Heart left ventricle (tissue), 16 donors: ENCODE results near the gene ACAP1. TPM values are rescaled to one million over a fixed set of nuclear protein-coding genes. Genes with fewer than 3 reads are reported as not detected.

Source experiments
- ATAC-seq, 4 donors: fragments of 200-7000 bp; cut with Tn5 transposase; one replicate each; pipeline ENCODE4 v1.9.1; 2020 to 2022; ENCODE audit warnings: moderate library complexity in 4 of 4, mild to moderate bottlenecking in 3 of 4, moderate number of reproducible peaks in 1 of 4
- DNase-seq, 5 donors: peaks; one replicate each; pipeline ENCODE4 v3.0.0-alpha.2; 2020
- H3K27ac ChIP-seq, 12 donors: fragments of 200-600 bp; sonication (generic) in 4 of 12; one replicate each; pipeline versions ENCODE4 v1.5.0 to v1.8.0; 2016 to 2022; ENCODE audit warnings: mild to moderate bottlenecking in 2 of 12
- H3K27me3 ChIP-seq, 9 donors: fragments of 200-600 bp; sonication (generic) in 2 of 9; one replicate each; pipeline versions ENCODE4 v1.5.1 to v1.8.0; 2016 to 2022; ENCODE audit warnings: mild to moderate bottlenecking in 3 of 9
- H3K36me3 ChIP-seq, 9 donors: fragments of 200-600 bp; sonication (generic) in 2 of 9; one replicate each; pipeline versions ENCODE4 v1.5.0 to v1.8.0; 2018 to 2022; ENCODE audit warnings: mild to moderate bottlenecking in 2 of 9
- H3K4me1 ChIP-seq, 12 donors: fragments of 200-600 bp; sonication (generic) in 4 of 12; one replicate each; pipeline versions ENCODE4 v1.5.0 to v1.8.0; 2016 to 2022; ENCODE audit warnings: mild to moderate bottlenecking in 3 of 12
- H3K4me3 ChIP-seq, 12 donors: fragments of 200-600 bp; sonication (generic) in 4 of 12; one replicate each; pipeline versions ENCODE4 v1.5.0 to v1.8.0; 2017 to 2022; ENCODE audit warnings: mild to moderate bottlenecking in 9 of 12, moderate library complexity in 4 of 12
- H3K9me3 ChIP-seq, 12 donors: fragments of 200-600 bp; sonication (generic) in 4 of 12; one replicate each; pipeline versions ENCODE4 v1.5.0 to v1.8.0; 2016 to 2022; ENCODE audit warnings: mild to moderate bottlenecking in 1 of 12
- POLR2A ChIP-seq, 2 donors: fragments of 450-650 bp; IDR thresholded peaks; one replicate each; pipeline ENCODE4 v1.6.1; 2017; ENCODE audit warnings: antibody characterized with exemption in 2 of 2, mild to moderate bottlenecking in 2 of 2, moderate library complexity in 2 of 2
- WGBS, 4 donors: extraction: QIAGEN DNeasy Blood & Tissue Kit in 2 of 4; methylation state at CpG; one replicate each; pipeline versions ENCODE4 v1.1.5 to v1.1.7; 2013 to 2018; 5-methylcytosine and 5-hydroxymethylcytosine counted together
- intact Hi-C, 10 donors: fragments of 100-400 bp; cut with DNase I; formaldehyde crosslinking; loops; one replicate each; pipeline versions ENCODE4 v1.11.1 to v1.14.2; 2022
- polyA plus RNA-seq, 2 donors: library from polyadenylated mRNA; stranded (reverse); fragments of 200-250 nt; gene quantifications; one replicate each; pipeline ENCODE4 v1.2.3, GENCODE V29; 2013
- total RNA-seq, 9 donors: library from RNA; depleted of rRNA in 2 of 9; stranded (reverse); fragments of >200 nt in 2 of 9; fragmentation: NEBNext Ultra II Directional in 3 of 9; extraction: Animal tissue kit (Norgen Biotek cat#: 25700) in 3 of 9; gene quantifications; one replicate each; pipeline versions ENCODE4 v1.1.0 to v1.2.4, GENCODE V29; 2016 to 2023
- TF ChIP-seq, protein P1 (sequence below), 12 donors: fragments of 200-600 bp; sonication (generic) in 4 of 12; IDR thresholded peaks; one replicate each; pipeline versions ENCODE4 v1.5.0 to v1.8.0; 2018 to 2022; ENCODE audit warnings: antibody characterized with exemption in 12 of 12, mild to moderate bottlenecking in 5 of 12
- donor health status: ischemic (EF 13 %, LVEDD 7.1; RV severe dilation, severe dysfunction).
- donor health status: healthy with polysubstance abuse.
- donor health status: DM: no; HTN: yes; CAD: no.
- donor health status: DM: no; HTN: no; CAD: no.
- donor health status: ischemic (EF 25% LVEDD 6.9; RV normal size, moderate dysfunction).
- donor health status: ischemic (EF 25% LVEDD 5.7; RV mildly dilated, moderate dysfunction).
- donor health status: healthy.
- donor health status: DM: yes; HTN: yes; CAD: no.
- donor health status: ischemic (EF 35%, LVEDD 5.7; RV mildly dilated, moderate dysfunction).
- donor health status: nonischemic (EF 11% LVEDD 7.7; RV severe dilation, severe dysfunction).
- donor health status: DM: yes; HTN: yes; CAD: no.
- donor health status: PGD.
- donor health status: ischemic (EF 29% LVEDD 5.4; RV normal size, mild dysfunction).
- donor health status: nonischemic (EF 23%, LVEDD 6.1; RV moderate dilation, normal function).

The ACAP1 gene
- total and polyA plus RNA-seq, 11 donors: 0.88 to 24.2 (median 9.0) TPM

- Histone ChIP-seq H3K36me3 (peaks cover 3 to 85% (median 77%) of the 10 kb centered on the region in 9 donors), H3K4me3 (no peak overlapping the region), H3K27ac (no peak overlapping the region), H3K27me3 (no peaks in the 10 kb centered on the region), H3K9me3 (no peaks in the 10 kb centered on the region), H3K4me1 (peaks cover 3 to 34% (median 29%) of the 10 kb centered on the region in 12 donors)
- ATAC-seq (no peak), DNase-seq (no peak)
- intact Hi-C loops: no loop called here
- WGBS, 4 donors: 82 to 85% (median 83%) methylated on average over 14 to 16 of the region's 16 CpGs
- TF ChIP-seq, protein P1, sequence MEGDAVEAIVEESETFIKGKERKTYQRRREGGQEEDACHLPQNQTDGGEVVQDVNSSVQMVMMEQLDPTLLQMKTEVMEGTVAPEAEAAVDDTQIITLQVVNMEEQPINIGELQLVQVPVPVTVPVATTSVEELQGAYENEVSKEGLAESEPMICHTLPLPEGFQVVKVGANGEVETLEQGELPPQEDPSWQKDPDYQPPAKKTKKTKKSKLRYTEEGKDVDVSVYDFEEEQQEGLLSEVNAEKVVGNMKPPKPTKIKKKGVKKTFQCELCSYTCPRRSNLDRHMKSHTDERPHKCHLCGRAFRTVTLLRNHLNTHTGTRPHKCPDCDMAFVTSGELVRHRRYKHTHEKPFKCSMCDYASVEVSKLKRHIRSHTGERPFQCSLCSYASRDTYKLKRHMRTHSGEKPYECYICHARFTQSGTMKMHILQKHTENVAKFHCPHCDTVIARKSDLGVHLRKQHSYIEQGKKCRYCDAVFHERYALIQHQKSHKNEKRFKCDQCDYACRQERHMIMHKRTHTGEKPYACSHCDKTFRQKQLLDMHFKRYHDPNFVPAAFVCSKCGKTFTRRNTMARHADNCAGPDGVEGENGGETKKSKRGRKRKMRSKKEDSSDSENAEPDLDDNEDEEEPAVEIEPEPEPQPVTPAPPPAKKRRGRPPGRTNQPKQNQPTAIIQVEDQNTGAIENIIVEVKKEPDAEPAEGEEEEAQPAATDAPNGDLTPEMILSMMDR (IDR thresholded peaks at IDR 0.05): no peak
- TF ChIP-seq POLR2A (IDR thresholded peaks at IDR 0.05): no peak
Measured at GRCh38 chr17:7317161-7317803, 19.0 kb upstream of the ACAP1 start.

DNA sequence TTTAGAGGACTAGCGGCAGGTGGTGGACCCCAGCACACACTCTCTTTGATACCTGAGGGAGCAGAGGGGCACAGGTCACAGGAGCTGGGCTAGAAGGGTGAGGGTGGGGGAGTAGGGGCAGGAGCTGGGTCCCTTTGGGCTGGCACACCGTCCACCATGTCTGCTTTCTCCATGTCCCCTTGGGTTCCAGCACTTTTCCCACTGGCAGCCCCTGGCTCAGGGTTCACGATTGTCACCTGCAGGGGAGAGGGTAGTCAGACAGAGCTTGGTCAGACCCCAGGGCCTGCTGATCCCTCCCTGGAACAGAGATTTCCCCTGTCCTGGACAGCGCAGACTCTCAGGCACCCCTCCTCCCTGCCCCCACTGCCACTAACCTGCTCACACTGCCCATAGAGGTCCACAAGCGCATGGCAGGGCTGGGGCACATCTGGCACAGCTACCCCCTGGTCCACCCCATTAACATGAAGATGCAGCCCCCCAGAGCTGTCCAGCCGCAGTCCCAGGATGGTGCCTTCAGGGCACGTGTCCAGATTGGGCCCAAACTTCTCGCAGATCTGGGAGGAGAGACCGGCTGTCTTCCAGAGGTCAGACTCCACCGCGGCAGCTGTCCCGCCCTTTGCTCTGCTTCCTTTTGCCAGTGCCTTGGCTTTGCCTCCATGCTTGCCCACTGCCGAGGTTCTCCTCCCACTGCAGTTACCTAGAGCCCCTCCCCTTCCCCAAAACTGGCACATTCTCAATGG, 18.0 kb upstream of the ACAP1 start:
- no peak overlapping the region for H3K27ac ChIP-seq
- peaks cover 3 to 24% (median 21%) of the 10 kb centered on the region in 12 donors for H3K4me1 ChIP-seq
- ATAC-seq (no peak), DNase-seq (no peak)
- H3K9me3 ChIP-seq: no peaks in the 10 kb centered on the region
- no peak overlapping the region for H3K4me3 ChIP-seq
- peaks cover 3 to 85% (median 77%) of the 10 kb centered on the region in 9 donors for H3K36me3 ChIP-seq
- intact Hi-C loops: no loop called here
- WGBS, 4 donors: 86 to 92% (median 91%) methylated on average over 10 to 13 of the region's 13 CpGs
- TF ChIP-seq, protein P1 (IDR thresholded peaks at IDR 0.05): no peak
- no peak for TF ChIP-seq POLR2A (IDR thresholded peaks at IDR 0.05)
- H3K27me3 ChIP-seq: no peaks in the 10 kb centered on the region

GRCh38 chr17:7321466-7321865, 14.9 kb upstream of the ACAP1 start:
- H3K4me3 ChIP-seq: no peak overlapping the region
- H3K27ac ChIP-seq: no peak overlapping the region
- no peaks in the 10 kb centered on the region for H3K9me3 ChIP-seq
- peaks cover 0 to 8% (median 0%) of the 10 kb centered on the region in 12 donors for H3K4me1 ChIP-seq
- no peak for ATAC-seq
- H3K36me3 ChIP-seq: peaks cover 0 to 99% (median 89%) of the 10 kb centered on the region in 9 donors
- 83 to 93% (median 89%) methylated on average over 9 to 15 of the region's 15 CpGs for WGBS, 4 donors
- intact Hi-C loops: loop anchor here in 1 of 10 donors (1.0 kb wide), 1 partner anchor 11 kb away; no protein-coding TSS in a partner anchor
- no peaks in the 10 kb centered on the region for H3K27me3 ChIP-seq
- no peak for DNase-seq
- TF ChIP-seq, protein P1 (IDR thresholded peaks at IDR 0.05): no peak
- no peak for TF ChIP-seq POLR2A (IDR thresholded peaks at IDR 0.05)

DNA sequence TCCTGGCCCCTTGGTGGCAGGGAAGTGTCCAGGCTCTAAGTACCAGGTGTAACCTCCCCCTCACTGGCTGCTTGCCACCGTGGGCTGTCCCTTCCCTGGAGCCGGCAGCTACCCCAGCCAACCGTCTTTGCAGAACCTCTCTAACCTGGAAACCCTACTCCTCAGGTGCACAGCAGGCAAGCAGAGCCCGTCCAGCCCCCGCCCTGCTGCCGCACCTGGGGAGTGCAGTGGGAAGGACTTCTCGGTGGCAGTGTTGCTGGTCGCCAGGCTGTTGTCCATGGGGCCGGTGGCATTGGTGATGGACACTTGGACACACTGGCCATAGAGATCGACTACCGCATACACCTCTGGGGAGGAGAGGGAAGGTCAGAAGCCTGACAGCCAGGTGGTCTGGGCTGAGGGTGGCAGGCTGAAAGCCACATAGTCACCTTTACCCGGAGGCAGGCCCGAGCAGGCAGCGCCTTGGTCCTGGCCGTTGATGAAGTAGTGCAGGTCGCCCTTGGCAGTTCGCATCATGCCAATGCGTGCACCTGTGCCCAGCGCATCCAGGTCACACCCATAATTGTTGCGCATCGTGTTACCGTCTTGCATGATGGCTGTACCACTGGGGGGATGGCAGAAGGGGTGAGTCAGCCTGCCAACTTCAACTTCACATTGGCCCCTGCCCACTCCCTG, 13.7 kb upstream of the ACAP1 start:
- H3K9me3 ChIP-seq: no peaks in the 10 kb centered on the region
- no peak for ATAC-seq
- 88 to 93% (median 92%) methylated on average over 9 to 22 of the region's 22 CpGs for WGBS, 4 donors
- TF ChIP-seq, protein P1 (IDR thresholded peaks at IDR 0.05): no peak
- no peak for TF ChIP-seq POLR2A (IDR thresholded peaks at IDR 0.05)
- intact Hi-C loops: no loop called here
- no peak overlapping the region for H3K4me3 ChIP-seq
- peaks cover 0 to 91% (median 82%) of the 10 kb centered on the region in 9 donors for H3K36me3 ChIP-seq
- DNase-seq: no peak
- no peak overlapping the region for H3K27ac ChIP-seq
- H3K27me3 ChIP-seq: no peaks in the 10 kb centered on the region
- H3K4me1 ChIP-seq: peaks cover 0 to 8% (median 0%) of the 10 kb centered on the region in 12 donors
